ENCODE measurements around the gene ABCF3. TPM values are rescaled to one million over a fixed set of nuclear protein-coding genes. Genes with fewer than 3 reads are reported as not detected.
A peak's percentile ranks its signal among the peaks of the same experiment; 100 is the strongest.

The ABCF3 gene
- total and polyA plus RNA-seq, 4 donors: 28.1 to 59.2 (median 33.7) TPM

- WGBS: 93% methylated on average over 2 of the region's 2 CpGs
- Histone ChIP-seq H3K36me3 (ENCODE audit: control insufficient read depth in 4 of 4, insufficient read depth in 3 of 4, low read depth in 1 of 4, low read length in 3 of 4) (peaks cover 12 to 35% (median 14%) of the 10 kb centered on the region in 4 donors), H3K4me3 (ENCODE audit: low read depth in 1 of 3, low read length in 3 of 3) (no peak overlapping the region), H3K27me3 (ENCODE audit: control insufficient read depth in 4 of 4, insufficient read depth in 4 of 4, low read length in 3 of 4) (no peaks in the 10 kb centered on the region), H3K9me3 (ENCODE audit: control insufficient read depth in 4 of 4, low read length in 3 of 4) (no peaks in the 10 kb centered on the region), H3K4me1 (ENCODE audit: control insufficient read depth in 4 of 4, insufficient read depth in 4 of 4, low read length in 3 of 4) (peaks cover 6 to 29% (median 19%) of the 10 kb centered on the region in 4 donors), H3K27ac (ENCODE audit: low read depth in 1 of 2, low read length in 2 of 2) (no peak overlapping the region), H3K9ac (ENCODE audit: low read depth in 1 of 2, low read length in 2 of 2) (no peak overlapping the region)
- DNase-seq (ENCODE audit: low spot score): no peak
- no peak for TF ChIP-seq FOXA2 (IDR thresholded peaks at IDR 0.05)
- TF ChIP-seq, protein P1, sequence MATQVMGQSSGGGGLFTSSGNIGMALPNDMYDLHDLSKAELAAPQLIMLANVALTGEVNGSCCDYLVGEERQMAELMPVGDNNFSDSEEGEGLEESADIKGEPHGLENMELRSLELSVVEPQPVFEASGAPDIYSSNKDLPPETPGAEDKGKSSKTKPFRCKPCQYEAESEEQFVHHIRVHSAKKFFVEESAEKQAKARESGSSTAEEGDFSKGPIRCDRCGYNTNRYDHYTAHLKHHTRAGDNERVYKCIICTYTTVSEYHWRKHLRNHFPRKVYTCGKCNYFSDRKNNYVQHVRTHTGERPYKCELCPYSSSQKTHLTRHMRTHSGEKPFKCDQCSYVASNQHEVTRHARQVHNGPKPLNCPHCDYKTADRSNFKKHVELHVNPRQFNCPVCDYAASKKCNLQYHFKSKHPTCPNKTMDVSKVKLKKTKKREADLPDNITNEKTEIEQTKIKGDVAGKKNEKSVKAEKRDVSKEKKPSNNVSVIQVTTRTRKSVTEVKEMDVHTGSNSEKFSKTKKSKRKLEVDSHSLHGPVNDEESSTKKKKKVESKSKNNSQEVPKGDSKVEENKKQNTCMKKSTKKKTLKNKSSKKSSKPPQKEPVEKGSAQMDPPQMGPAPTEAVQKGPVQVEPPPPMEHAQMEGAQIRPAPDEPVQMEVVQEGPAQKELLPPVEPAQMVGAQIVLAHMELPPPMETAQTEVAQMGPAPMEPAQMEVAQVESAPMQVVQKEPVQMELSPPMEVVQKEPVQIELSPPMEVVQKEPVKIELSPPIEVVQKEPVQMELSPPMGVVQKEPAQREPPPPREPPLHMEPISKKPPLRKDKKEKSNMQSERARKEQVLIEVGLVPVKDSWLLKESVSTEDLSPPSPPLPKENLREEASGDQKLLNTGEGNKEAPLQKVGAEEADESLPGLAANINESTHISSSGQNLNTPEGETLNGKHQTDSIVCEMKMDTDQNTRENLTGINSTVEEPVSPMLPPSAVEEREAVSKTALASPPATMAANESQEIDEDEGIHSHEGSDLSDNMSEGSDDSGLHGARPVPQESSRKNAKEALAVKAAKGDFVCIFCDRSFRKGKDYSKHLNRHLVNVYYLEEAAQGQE (IDR thresholded peaks at IDR 0.05): no peak
- TF ChIP-seq GABPA (IDR thresholded peaks at IDR 0.05 in 1 of 2, conservative IDR thresholded peaks at IDR 0.05 in 1 of 2): no peak
- TF ChIP-seq, protein P2, sequence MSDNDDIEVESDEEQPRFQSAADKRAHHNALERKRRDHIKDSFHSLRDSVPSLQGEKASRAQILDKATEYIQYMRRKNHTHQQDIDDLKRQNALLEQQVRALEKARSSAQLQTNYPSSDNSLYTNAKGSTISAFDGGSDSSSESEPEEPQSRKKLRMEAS (IDR thresholded peaks at IDR 0.05): no peak
- no peak for TF ChIP-seq ZBTB33 (IDR thresholded peaks at IDR 0.05)
- no peak for TF ChIP-seq CTCF (IDR thresholded peaks at IDR 0.05; ENCODE audit: low read depth, low read length, missing input control)
- no peak for TF ChIP-seq RAD21 (IDR thresholded peaks at IDR 0.05)
Observed at GRCh38 chr3:184173374-184173722, 12.7 kb upstream of the ABCF3 start.

DNA sequence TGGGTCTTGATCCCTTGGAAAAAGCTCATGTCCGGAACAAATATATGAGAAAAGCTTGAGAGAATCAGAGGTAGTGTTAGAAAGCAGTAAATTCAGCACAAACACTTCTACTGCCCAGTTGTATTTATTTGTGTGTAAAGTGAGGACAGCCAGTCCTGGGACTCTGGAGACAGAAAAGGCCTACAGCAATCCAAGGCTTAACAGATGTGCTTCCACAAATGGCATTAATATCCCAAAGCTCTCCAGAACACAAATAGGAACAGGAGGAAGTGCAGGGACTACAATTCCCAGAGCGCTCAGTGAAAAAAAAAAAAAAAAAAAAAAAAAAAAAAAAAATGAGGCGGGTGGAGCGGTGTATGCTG, 11.7 kb upstream of the ABCF3 start:
- H3K27ac ChIP-seq (ENCODE audit: low read depth in 1 of 2, low read length in 2 of 2): no peak overlapping the region
- no peaks in the 10 kb centered on the region for H3K9me3 ChIP-seq (ENCODE audit: control insufficient read depth in 4 of 4, low read length in 3 of 4)
- H3K36me3 ChIP-seq (ENCODE audit: control insufficient read depth in 4 of 4, insufficient read depth in 3 of 4, low read depth in 1 of 4, low read length in 3 of 4): peaks cover 7 to 37% (median 17%) of the 10 kb centered on the region in 4 donors
- peak in 1 of 2 donors; percentile 13 for TF ChIP-seq HNF4A (conservative IDR thresholded peaks at IDR 0.05)
- TF ChIP-seq, protein P1 (IDR thresholded peaks at IDR 0.05): no peak
- TF ChIP-seq JUND (IDR thresholded peaks at IDR 0.05): peak in 1 of 2 donors; percentile 31
- WGBS: 22% methylated on average over 4 of the region's 4 CpGs
- H3K4me1 ChIP-seq (ENCODE audit: control insufficient read depth in 4 of 4, insufficient read depth in 4 of 4, low read length in 3 of 4): peaks cover 6 to 29% (median 19%) of the 10 kb centered on the region in 4 donors
- H3K9ac ChIP-seq (ENCODE audit: low read depth in 1 of 2, low read length in 2 of 2): no peak overlapping the region
- no peaks in the 10 kb centered on the region for H3K27me3 ChIP-seq (ENCODE audit: control insufficient read depth in 4 of 4, insufficient read depth in 4 of 4, low read length in 3 of 4)
- H3K4me3 ChIP-seq (ENCODE audit: low read depth in 1 of 3, low read length in 3 of 3): no peak overlapping the region
- no peak for DNase-seq (ENCODE audit: low spot score)
